Left lung (tissue), 10 donors: Measurements from ENCODE around the gene HOXC4. TPM values are rescaled to one million over a fixed set of nuclear protein-coding genes. Genes with fewer than 3 reads are reported as not detected.

Experiments
- ATAC-seq: fragments of 200-7000 bp; cut with Tn5 transposase; one replicate; pipeline ENCODE4 v1.9.1; 2020; ENCODE audit warnings: moderate library complexity
- DNase-seq, 4 donors: peaks; one replicate each; pipeline ENCODE4 v3.0.0-alpha.2; 2013 to 2020
- H3K27ac ChIP-seq, 2 donors: fragments of 200-600 bp; sonication (generic) in 1 of 2; one replicate each; pipeline versions ENCODE4 v1.5.0 to v1.8.0; 2020 to 2021
- H3K27me3 ChIP-seq, 2 donors: fragments of 200-600 bp; sonication (generic) in 1 of 2; one replicate each; pipeline versions ENCODE4 v1.5.0 to v1.8.0; 2020 to 2021
- H3K36me3 ChIP-seq, 2 donors: fragments of 200-600 bp; sonication (generic) in 1 of 2; one replicate each; pipeline versions ENCODE4 v1.5.0 to v1.8.0; 2020 to 2021
- H3K4me1 ChIP-seq, 2 donors: fragments of 200-600 bp; one replicate each; pipeline ENCODE4 v1.8.0; 2021
- H3K4me3 ChIP-seq, 2 donors: fragments of 200-600 bp; sonication (generic) in 1 of 2; one replicate each; pipeline versions ENCODE4 v1.5.0 to v1.8.0; 2020 to 2021; ENCODE audit warnings: mild to moderate bottlenecking in 1 of 2
- H3K9me3 ChIP-seq, 2 donors: fragments of 200-600 bp; sonication (generic) in 1 of 2; one replicate each; pipeline versions ENCODE4 v1.5.0 to v1.8.0; 2020 to 2021
- CTCF ChIP-seq, 2 donors: fragments of 200-600 bp; sonication (generic) in 1 of 2; IDR thresholded peaks; one replicate each; pipeline versions ENCODE4 v1.5.0 to v1.8.0; 2021; ENCODE audit warnings: antibody characterized with exemption in 2 of 2
- intact Hi-C, 2 donors: fragments of 100-400 bp; cut with DNase I; formaldehyde crosslinking; loops; one replicate each; pipeline versions ENCODE4 v1.11.2 to v1.14.2; 2022
- polyA plus RNA-seq, 6 donors: library from polyadenylated mRNA; unstranded; fragments of 120-200 nt; gene quantifications; one replicate each; pipeline ENCODE4 v1.2.1, GENCODE V29; 2013; ENCODE audit not compliant: insufficient read length in 6 of 6
- total RNA-seq, 2 donors: library from RNA; stranded (reverse); fragmentation: NEBNext Ultra II Directional; extraction: Animal tissue kit (Norgen Biotek cat#: 25700); gene quantifications; one replicate each; pipeline ENCODE4 v1.2.1, GENCODE V29; 2021
- donor health status: DM: no; HTN: yes; CAD: no.
- donor health status: DM: no; HTN: no; CAD: no.

The HOXC4 gene
- total and polyA plus RNA-seq, 8 donors: 0.68 to 5.2 (median 4.2) TPM

DNA sequence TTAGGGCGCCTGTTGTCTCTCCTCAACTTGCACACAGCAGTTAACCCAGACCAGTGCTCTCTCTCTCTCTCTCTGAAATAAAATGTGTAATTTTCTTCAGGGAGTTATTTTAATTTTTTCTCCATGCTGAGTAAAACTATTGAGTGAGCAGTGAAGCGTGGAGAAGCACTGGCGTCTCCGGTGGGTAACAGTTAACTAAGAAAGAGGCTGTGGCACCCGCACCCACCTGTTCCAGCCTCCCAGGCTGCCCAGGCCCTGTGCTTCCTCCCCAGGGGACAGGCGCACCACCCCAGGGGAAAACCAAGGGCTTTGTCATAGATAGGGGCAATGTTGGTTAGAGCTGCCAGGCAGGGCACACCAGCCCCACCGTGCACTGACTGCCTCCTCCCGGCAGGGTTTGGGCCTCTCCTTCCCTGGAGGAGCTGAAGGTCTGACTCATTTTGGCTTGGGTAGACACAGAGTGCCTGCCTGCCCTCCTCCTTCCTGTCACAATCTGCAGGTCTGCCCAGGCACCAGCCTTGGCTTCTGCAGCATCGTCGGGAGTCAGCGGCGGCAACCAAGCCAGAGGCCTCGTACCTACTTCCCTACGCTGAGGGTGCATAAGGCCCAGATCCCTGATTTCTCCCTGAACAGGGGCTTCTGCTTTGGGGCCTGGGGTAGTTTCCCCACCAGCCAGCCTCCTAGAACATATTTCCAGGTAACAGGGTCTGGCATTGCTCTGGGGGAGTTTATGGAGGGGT lies 16.8 kb upstream of the HOXC4 start:
- Histone ChIP-seq H3K9me3 (no peaks in the 10 kb centered on the region), H3K36me3 (no peaks in the 10 kb centered on the region), H3K27me3 (peaks cover 73 to 100% of the 10 kb centered on the region in 2 donors), H3K4me1 (peaks cover 0 to 8% of the 10 kb centered on the region in 2 donors), H3K4me3 (no peak overlapping the region), H3K27ac (no peak overlapping the region)
- ATAC-seq: no peak
- intact Hi-C loops: no loop called here
- DNase-seq: no peak
- no peak for TF ChIP-seq CTCF (IDR thresholded peaks at IDR 0.05)

- no peak for TF ChIP-seq CTCF (IDR thresholded peaks at IDR 0.05)
- H3K4me3 ChIP-seq: no peak overlapping the region
- DNase-seq (no peak), ATAC-seq (no peak)
- H3K27me3 ChIP-seq: peaks cover 69 to 100% of the 10 kb centered on the region in 2 donors
- H3K4me1 ChIP-seq: peaks cover 0 to 8% of the 10 kb centered on the region in 2 donors
- no peaks in the 10 kb centered on the region for H3K36me3 ChIP-seq
- H3K27ac ChIP-seq: no peak overlapping the region
- H3K9me3 ChIP-seq: no peaks in the 10 kb centered on the region
- intact Hi-C loops: no loop called here
Measured at GRCh38 chr12:54037360-54038283, 16.0 kb upstream of the HOXC4 start.

- Histone ChIP-seq H3K4me1 (peaks cover 0 to 8% of the 10 kb centered on the region in 2 donors), H3K4me3 (no peak overlapping the region), H3K36me3 (no peaks in the 10 kb centered on the region), H3K27me3 (peaks cover 63 to 100% of the 10 kb centered on the region in 2 donors), H3K27ac (no peak overlapping the region), H3K9me3 (no peaks in the 10 kb centered on the region)
- no peak for TF ChIP-seq CTCF (IDR thresholded peaks at IDR 0.05)
- intact Hi-C loops: no loop called here
- DNase-seq: no peak
- ATAC-seq: no peak
Measured at GRCh38 chr12:54038284-54038870, 15.3 kb upstream of the HOXC4 start.

DNA sequence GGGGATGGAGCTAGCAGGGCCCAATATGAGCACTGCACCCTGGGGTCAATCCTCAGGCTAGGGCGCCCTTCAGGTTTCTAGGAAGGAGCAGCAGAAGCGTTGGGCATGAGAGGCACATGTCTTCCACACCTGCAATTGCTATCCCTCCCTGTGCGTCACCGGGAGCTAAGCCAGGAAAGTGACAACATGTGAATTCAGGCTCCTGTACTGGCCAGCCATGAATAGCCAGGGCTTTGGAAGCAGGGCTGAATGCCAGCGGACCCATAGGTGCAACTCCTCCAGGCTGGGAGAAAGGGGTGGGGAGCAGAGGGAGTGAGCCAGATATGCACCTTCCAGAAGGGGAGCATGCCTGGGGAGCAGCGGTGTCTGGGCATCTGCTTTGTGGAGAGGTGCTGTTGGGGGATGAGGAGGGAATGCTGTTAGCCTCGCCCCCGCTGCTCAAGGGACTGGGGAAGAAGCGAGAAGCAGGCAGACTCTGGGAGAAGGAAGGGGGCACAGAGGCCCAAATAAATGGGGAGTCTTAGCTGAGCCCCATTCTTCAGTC lies 14.7 kb upstream of the HOXC4 start:
- no peak for ATAC-seq
- intact Hi-C loops: no loop called here
- H3K4me3 ChIP-seq: no peak overlapping the region
- H3K36me3 ChIP-seq: no peaks in the 10 kb centered on the region
- H3K27ac ChIP-seq: no peak overlapping the region
- peaks cover 0 to 5% of the 10 kb centered on the region in 2 donors for H3K4me1 ChIP-seq
- DNase-seq: no peak
- no peaks in the 10 kb centered on the region for H3K9me3 ChIP-seq
- no peak for TF ChIP-seq CTCF (IDR thresholded peaks at IDR 0.05)
- H3K27me3 ChIP-seq: peaks cover 57 to 98% of the 10 kb centered on the region in 2 donors
